Right ventricle myocardium inferior (tissue), 1 donor: Measurements from ENCODE around the gene CBX3. TPM values are rescaled to one million over a fixed set of nuclear protein-coding genes. Genes with fewer than 3 reads are reported as not detected.
"Not testable (repeated sequence)": the region's sequence is repeated elsewhere in the genome, so short reads cannot be mapped to it uniquely, and the experiment has no call there.

Experiments
- ATAC-seq: fragments of 200-7000 bp; cut with Tn5 transposase; one replicate; pipeline ENCODE4 v1.9.1; 2020; ENCODE audit warnings: mild to moderate bottlenecking, moderate library complexity
- DNase-seq: peaks from one replicate; pipeline ENCODE4 v3.0.0; 2021; ENCODE audit errors: missing footprints
- intact Hi-C: fragments of 100-400 bp; cut with DNase I; formaldehyde crosslinking; loops from one replicate; pipeline ENCODE4 v1.11.0; 2022
- total RNA-seq: library from RNA; stranded (reverse); fragmentation: NEBNext Ultra II Directional; extraction: Animal tissue kit (Norgen Biotek cat#: 25700); gene quantifications from one replicate; pipeline ENCODE4 v1.2.1, GENCODE V29; 2021
- donor health status: DM: no; HTN: yes; CAD: no; lungs with severe emphysema.

The CBX3 gene
- total RNA-seq, 1 donor from 2014 or later = 59.3 TPM

DNA sequence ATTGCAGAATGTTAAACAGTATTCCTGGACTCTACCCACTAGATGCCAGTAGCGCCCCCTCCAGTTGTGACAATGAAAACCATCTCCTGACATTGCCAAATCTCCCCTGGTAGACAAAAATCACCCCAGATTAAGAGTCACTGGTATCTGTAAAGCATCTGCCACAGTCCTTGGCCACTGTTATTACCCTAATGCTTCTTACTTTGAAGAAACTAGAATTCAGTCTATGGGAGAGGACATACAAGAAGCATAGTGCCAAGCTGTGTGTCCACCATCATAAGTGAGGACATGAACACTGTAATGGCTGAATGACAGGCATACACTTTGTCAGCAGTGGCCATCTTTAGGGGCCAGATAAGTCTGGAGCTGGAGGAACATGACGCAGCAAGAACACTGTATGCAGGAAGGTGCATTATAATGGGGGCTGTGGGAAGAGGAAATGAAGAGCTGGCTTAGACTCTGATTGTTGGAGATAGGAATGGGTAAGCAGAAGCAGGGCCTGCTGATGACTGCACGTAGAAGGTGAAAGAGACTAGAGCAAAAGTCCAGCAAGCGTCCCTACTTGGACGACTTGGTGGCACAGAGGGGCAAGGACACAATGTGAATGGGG lies 32.5 kb downstream of the CBX3 start:
- no peak for ATAC-seq
- no peak for DNase-seq
- intact Hi-C loops = no loop called here

DNA sequence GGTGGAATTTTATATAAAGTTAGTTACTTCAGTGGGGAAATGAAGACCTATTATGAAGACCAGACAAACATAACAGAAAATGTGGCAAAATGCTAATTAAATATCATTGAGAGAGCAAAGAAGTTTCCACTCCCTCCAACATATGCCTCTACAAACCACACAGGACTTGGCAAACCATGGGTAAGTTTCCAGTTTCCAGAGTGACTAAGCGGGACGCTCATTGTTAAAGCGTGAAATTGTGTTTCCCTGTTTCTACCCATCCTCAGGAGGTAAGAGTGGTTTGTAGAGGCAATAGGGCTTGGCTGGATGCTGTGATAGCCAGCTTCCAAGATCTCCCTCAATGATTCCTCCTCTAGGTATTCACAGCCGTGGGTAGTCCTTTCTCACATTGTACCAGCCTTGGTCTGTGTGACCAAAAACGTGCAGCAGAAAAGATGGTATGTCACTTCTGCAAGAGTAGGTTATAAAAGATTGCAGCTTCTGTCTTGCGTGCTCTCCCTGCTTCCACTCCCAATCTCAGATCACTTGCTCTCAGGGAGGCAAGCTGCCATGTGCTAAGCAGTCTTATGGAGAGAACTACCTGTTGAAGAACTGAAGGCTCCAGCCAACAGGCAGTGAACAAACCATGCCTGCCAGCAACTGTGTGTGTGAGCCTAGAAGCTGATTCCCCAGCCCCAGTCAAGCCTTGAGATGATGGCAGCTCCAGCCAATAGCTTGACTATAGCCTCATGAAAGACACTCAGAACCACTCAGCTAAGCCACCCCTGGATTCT lies 35.7 kb downstream of the CBX3 start:
- ATAC-seq = no peak
- intact Hi-C loops = no loop called here
- no peak for DNase-seq

GRCh38 chr7:26238032-26238431 lies 36.5 kb downstream of the CBX3 start:
- intact Hi-C loops = no loop called here
- DNase-seq = no peak

GRCh38 chr7:26245150-26245549 lies 43.6 kb downstream of the CBX3 start:
- DNase-seq (no peak), ATAC-seq (no peak)
- intact Hi-C loops = no loop called here

More at GRCh38 chr7:26238032-26238431, 36.5 kb downstream of the CBX3 start:
- ATAC-seq = no peak

DNA sequence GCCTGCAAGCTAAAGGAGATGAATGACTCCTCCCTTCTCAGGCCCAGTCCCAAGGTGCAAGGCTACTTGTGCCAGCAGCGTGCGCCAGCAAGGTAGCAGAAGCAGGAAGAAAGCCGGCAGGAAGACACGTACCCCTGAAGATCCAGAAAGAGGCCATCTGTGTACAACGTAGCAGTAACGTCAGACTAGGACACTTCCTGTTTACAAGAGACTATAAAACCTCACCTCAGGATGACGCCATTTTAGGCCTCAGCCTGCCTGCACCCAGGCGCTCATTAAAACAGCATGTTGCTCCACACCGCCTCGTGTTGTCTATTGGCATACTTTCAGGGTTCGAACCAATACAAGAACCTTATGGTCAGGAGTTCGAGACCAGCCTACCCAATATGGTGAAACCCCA lies 48.7 kb downstream of the CBX3 start:
- no peak for ATAC-seq
- intact Hi-C loops = no loop called here
- no peak for DNase-seq

DNA sequence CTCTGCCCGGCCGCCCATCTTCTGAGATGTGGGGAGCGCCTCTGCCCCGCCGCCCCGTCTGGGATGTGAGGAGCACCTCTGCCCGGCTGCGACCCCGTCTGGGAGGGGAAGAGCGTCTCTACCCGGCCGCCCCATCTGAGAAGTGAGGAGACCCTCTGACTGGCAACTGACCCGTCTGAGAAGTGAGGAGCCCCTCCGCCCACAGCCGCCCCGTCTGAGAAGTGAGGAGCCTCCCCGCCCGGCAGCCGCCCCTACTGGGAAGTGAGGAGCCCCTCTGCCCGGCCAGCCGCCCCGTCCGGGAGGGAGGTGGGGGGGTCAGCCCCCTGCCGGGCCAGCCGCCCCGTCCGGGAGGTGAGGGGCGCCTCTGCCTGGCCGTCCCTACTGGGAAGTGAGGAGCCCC lies 60.3 kb downstream of the CBX3 start:
- ATAC-seq, DNase-seq, intact Hi-C loops: not testable (repeated sequence)

Other genes starting within 250 kb of the CBX3 start
- gene NFE2L3, start 49.5 kb upstream of the CBX3 start, total RNA-seq = 1.4 TPM
- gene HNRNPA2B1, start 999 bp upstream of the CBX3 start, total RNA-seq = 396 TPM
- 1.9 TPM for gene SNX10, start 90.1 kb downstream of the CBX3 start, total RNA-seq